SK-N-SH treated with all-trans-retinoic acid at 6 μM for 48 hours (cell line): ENCODE measurements around the gene ZDHHC9.

ENCODE experiments used
- ATAC-seq: fragments of 200-7000 bp; cut with Tn5 transposase; 3 replicates; pipeline ENCODE4 v1.9.1; 2020; ENCODE audit warnings: mild to moderate bottlenecking, moderate library complexity
- BACH2 ChIP-seq: fragments of 250-450 bp; sonication (Bioruptor Pico); IDR thresholded peaks from 2 replicates; pipeline ENCODE4 v1.9.0; 2021; ENCODE audit warnings: mild to moderate bottlenecking, borderline replicate concordance
- CSDC2 ChIP-seq: fragments of 250-450 bp; sonication (Bioruptor Pico); IDR thresholded peaks from 2 replicates; pipeline ENCODE4 v1.5.0; 2020; ENCODE audit warnings: mild to moderate bottlenecking, moderate library complexity
- ESRRG ChIP-seq: fragments of 250-450 bp; sonication (Bioruptor Pico); IDR thresholded peaks from 2 replicates; pipeline ENCODE4 v1.6.1; 2021; ENCODE audit warnings: mild to moderate bottlenecking
- GLIS3 ChIP-seq: fragments of 250-450 bp; sonication (Bioruptor Pico); IDR thresholded peaks from 2 replicates; pipeline ENCODE4 v1.5.0; 2020; ENCODE audit warnings: mild to moderate bottlenecking, moderate library complexity
- OSR1 ChIP-seq: fragments of 250-450 bp; sonication (Bioruptor Pico); IDR thresholded peaks from 2 replicates; pipeline ENCODE4 v1.8.0; 2022; ENCODE audit warnings: moderate library complexity, mild to moderate bottlenecking, inconsistent platforms
- PPARA ChIP-seq: fragments of 250-450 bp; sonication (Bioruptor Pico); IDR thresholded peaks from 2 replicates; pipeline ENCODE4 v1.5.0; 2020; ENCODE audit warnings: mild to moderate bottlenecking, borderline replicate concordance
- RARB ChIP-seq: fragments of 250-450 bp; sonication (Bioruptor Pico); IDR thresholded peaks from 2 replicates; pipeline ENCODE4 v1.8.0; 2021; ENCODE audit warnings: mild to moderate bottlenecking, moderate library complexity
- SNAI2 ChIP-seq: fragments of 250-450 bp; sonication (Bioruptor Pico); IDR thresholded peaks from 2 replicates; pipeline ENCODE4 v1.5.0; 2020; ENCODE audit warnings: mild to moderate bottlenecking, moderate library complexity
- TOX ChIP-seq: fragments of 250-450 bp; sonication (Bioruptor Pico); IDR thresholded peaks from 2 replicates; pipeline ENCODE4 v1.8.0; 2021; ENCODE audit warnings: mild to moderate bottlenecking, moderate library complexity, borderline replicate concordance
- ZC3H10 ChIP-seq: fragments of 250-450 bp; sonication (Bioruptor Pico); IDR thresholded peaks from 2 replicates; pipeline ENCODE4 v1.5.1; 2021; ENCODE audit warnings: mild to moderate bottlenecking, moderate library complexity
- ZFP3 ChIP-seq: fragments of 250-450 bp; sonication (Bioruptor Pico); IDR thresholded peaks from 2 replicates; pipeline ENCODE4 v1.5.0; 2020; ENCODE audit warnings: mild to moderate bottlenecking, moderate library complexity
- ZFP30 ChIP-seq: fragments of 450-650 bp; formaldehyde crosslinking; IDR thresholded peaks from 2 replicates; pipeline ENCODE4 v1.5.0; 2022; ENCODE audit warnings: mild to moderate bottlenecking, moderate library complexity
- ZNF565 ChIP-seq: fragments of 450-650 bp; formaldehyde crosslinking; conservative IDR thresholded peaks from 2 replicates; pipeline ENCODE4 v1.5.0; 2020; ENCODE audit warnings: low read depth, mild to moderate bottlenecking, moderate library complexity
- ZNF70 ChIP-seq: fragments of 450-650 bp; formaldehyde crosslinking; IDR thresholded peaks from 2 replicates; pipeline ENCODE4 v1.5.0; 2020; ENCODE audit warnings: mild to moderate bottlenecking, moderate library complexity
- ZNF8 ChIP-seq: fragments of 450-650 bp; formaldehyde crosslinking; IDR thresholded peaks from 2 replicates; pipeline ENCODE4 v1.5.0; 2020; ENCODE audit warnings: mild to moderate bottlenecking, moderate library complexity
- TF ChIP-seq, protein P1 (sequence below): fragments of 250-450 bp; sonication (Bioruptor Pico); IDR thresholded peaks from 2 replicates; pipeline ENCODE4 v1.8.0; 2021; ENCODE audit warnings: low read depth, mild to moderate bottlenecking, moderate library complexity, borderline replicate concordance
- TF ChIP-seq, protein P2 (sequence below): fragments of 250-450 bp; sonication (Bioruptor Pico); IDR thresholded peaks from 2 replicates; pipeline ENCODE4 v1.5.1; 2021; ENCODE audit warnings: mild to moderate bottlenecking, moderate library complexity
- TF ChIP-seq, protein P3 (sequence below): fragments of 250-450 bp; sonication (Bioruptor Pico); IDR thresholded peaks from 2 replicates; pipeline ENCODE4 v1.5.0; 2020; ENCODE audit warnings: mild to moderate bottlenecking, moderate library complexity
- TF ChIP-seq, protein P4 (sequence below): fragments of 250-450 bp; sonication (Bioruptor Pico); IDR thresholded peaks from 2 replicates; pipeline ENCODE4 v1.8.0; 2020; ENCODE audit warnings: mild to moderate bottlenecking, moderate library complexity, borderline replicate concordance
- TF ChIP-seq, protein P5 (sequence below): fragments of 250-450 bp; sonication (Bioruptor Pico); IDR thresholded peaks from 2 replicates; pipeline ENCODE4 v1.5.1; 2020; ENCODE audit warnings: low read depth, mild to moderate bottlenecking, moderate library complexity

Gene ZDHHC9

DNA sequence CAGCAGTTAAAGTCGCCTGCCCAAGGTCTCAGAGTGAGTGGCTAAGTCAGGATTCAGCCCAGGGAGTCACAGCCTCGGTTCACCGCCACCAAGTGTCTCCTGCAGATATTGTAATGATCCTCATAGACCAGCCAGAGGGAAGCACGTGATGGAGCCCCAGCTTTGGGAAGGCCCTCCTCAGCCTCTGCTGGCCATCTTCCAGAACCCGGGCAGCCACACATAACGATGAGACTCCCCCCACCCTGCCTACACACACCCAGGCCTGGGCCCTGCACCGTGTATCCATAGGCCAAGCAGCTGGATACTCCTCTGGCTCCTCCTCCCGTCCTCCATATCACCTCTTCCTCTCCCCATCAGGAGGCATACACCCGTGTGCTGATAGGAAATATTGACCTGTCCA, 83.5 kb downstream of the ZDHHC9 start:
- TF ChIP-seq ZFP3 (CRISPR knock-in tag) (no peak), CSDC2 (CRISPR knock-in tag) (no peak), ZFP30 (CRISPR knock-in tag) (no peak), ZNF8 (no peak), PPARA (no peak), ESRRG (CRISPR knock-in tag) (no peak), ZC3H10 (CRISPR knock-in tag) (no peak)
- TF ChIP-seq, protein P1, sequence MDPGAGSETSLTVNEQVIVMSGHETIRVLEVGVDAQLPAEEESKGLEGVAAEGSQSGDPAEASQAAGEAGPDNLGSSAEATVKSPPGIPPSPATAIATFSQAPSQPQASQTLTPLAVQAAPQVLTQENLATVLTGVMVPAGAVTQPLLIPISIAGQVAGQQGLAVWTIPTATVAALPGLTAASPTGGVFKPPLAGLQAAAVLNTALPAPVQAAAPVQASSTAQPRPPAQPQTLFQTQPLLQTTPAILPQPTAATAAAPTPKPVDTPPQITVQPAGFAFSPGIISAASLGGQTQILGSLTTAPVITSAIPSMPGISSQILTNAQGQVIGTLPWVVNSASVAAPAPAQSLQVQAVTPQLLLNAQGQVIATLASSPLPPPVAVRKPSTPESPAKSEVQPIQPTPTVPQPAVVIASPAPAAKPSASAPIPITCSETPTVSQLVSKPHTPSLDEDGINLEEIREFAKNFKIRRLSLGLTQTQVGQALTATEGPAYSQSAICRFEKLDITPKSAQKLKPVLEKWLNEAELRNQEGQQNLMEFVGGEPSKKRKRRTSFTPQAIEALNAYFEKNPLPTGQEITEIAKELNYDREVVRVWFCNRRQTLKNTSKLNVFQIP (CRISPR knock-in tag), result no peak
- TF ChIP-seq, protein P2, sequence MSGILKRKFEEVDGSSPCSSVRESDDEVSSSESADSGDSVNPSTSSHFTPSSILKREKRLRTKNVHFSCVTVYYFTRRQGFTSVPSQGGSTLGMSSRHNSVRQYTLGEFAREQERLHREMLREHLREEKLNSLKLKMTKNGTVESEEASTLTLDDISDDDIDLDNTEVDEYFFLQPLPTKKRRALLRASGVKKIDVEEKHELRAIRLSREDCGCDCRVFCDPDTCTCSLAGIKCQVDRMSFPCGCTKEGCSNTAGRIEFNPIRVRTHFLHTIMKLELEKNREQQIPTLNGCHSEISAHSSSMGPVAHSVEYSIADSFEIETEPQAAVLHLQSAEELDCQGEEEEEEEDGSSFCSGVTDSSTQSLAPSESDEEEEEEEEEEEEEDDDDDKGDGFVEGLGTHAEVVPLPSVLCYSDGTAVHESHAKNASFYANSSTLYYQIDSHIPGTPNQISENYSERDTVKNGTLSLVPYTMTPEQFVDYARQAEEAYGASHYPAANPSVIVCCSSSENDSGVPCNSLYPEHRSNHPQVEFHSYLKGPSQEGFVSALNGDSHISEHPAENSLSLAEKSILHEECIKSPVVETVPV, result no peak
- ATAC-seq, result no peak

DNA sequence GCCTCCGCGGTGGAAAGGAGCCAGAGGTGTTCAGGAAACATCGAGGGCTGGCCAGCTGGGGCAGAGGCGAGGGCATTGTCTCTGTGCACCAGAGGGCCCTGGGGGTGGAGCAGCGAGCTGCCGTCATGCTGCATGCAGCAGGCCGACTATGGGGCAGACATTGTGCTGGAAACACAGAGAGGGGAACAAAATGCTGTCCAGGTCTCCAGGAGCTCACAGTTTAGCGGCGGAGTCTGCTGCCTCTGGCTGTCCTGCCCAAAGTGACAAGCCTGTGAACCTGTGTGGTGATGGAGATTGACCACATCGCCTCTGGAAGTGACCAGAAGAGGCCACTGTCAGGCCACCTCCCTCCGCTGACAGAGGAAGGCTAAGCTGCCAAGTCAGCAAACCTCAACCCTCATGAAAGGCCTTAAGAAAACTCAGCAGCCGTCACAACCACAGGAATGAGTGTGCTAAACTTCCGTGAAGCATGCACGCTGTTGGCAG, 84.1 kb downstream of the ZDHHC9 start:
- TF ChIP-seq OSR1 (CRISPR knock-in tag), result no peak
- no peak for TF ChIP-seq RARB (CRISPR knock-in tag)
- TF ChIP-seq, protein P2, result no peak
- no peak for TF ChIP-seq ZNF565 (CRISPR knock-in tag)
- no peak for TF ChIP-seq ZNF70
- no peak for TF ChIP-seq GLIS3 (CRISPR knock-in tag)
- TF ChIP-seq, protein P3, sequence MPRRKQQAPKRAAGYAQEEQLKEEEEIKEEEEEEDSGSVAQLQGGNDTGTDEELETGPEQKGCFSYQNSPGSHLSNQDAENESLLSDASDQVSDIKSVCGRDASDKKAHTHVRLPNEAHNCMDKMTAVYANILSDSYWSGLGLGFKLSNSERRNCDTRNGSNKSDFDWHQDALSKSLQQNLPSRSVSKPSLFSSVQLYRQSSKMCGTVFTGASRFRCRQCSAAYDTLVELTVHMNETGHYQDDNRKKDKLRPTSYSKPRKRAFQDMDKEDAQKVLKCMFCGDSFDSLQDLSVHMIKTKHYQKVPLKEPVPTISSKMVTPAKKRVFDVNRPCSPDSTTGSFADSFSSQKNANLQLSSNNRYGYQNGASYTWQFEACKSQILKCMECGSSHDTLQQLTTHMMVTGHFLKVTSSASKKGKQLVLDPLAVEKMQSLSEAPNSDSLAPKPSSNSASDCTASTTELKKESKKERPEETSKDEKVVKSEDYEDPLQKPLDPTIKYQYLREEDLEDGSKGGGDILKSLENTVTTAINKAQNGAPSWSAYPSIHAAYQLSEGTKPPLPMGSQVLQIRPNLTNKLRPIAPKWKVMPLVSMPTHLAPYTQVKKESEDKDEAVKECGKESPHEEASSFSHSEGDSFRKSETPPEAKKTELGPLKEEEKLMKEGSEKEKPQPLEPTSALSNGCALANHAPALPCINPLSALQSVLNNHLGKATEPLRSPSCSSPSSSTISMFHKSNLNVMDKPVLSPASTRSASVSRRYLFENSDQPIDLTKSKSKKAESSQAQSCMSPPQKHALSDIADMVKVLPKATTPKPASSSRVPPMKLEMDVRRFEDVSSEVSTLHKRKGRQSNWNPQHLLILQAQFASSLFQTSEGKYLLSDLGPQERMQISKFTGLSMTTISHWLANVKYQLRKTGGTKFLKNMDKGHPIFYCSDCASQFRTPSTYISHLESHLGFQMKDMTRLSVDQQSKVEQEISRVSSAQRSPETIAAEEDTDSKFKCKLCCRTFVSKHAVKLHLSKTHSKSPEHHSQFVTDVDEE (CRISPR knock-in tag), result no peak
- TF ChIP-seq, protein P4, sequence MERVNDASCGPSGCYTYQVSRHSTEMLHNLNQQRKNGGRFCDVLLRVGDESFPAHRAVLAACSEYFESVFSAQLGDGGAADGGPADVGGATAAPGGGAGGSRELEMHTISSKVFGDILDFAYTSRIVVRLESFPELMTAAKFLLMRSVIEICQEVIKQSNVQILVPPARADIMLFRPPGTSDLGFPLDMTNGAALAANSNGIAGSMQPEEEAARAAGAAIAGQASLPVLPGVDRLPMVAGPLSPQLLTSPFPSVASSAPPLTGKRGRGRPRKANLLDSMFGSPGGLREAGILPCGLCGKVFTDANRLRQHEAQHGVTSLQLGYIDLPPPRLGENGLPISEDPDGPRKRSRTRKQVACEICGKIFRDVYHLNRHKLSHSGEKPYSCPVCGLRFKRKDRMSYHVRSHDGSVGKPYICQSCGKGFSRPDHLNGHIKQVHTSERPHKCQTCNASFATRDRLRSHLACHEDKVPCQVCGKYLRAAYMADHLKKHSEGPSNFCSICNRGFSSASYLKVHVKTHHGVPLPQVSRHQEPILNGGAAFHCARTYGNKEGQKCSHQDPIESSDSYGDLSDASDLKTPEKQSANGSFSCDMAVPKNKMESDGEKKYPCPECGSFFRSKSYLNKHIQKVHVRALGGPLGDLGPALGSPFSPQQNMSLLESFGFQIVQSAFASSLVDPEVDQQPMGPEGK (CRISPR knock-in tag), result no peak
- TF ChIP-seq PPARA, result no peak
- TF ChIP-seq ZFP30 (CRISPR knock-in tag), result no peak
- no peak for TF ChIP-seq ESRRG (CRISPR knock-in tag)
- TF ChIP-seq ZFP3 (CRISPR knock-in tag), result no peak
- TF ChIP-seq, protein P5, sequence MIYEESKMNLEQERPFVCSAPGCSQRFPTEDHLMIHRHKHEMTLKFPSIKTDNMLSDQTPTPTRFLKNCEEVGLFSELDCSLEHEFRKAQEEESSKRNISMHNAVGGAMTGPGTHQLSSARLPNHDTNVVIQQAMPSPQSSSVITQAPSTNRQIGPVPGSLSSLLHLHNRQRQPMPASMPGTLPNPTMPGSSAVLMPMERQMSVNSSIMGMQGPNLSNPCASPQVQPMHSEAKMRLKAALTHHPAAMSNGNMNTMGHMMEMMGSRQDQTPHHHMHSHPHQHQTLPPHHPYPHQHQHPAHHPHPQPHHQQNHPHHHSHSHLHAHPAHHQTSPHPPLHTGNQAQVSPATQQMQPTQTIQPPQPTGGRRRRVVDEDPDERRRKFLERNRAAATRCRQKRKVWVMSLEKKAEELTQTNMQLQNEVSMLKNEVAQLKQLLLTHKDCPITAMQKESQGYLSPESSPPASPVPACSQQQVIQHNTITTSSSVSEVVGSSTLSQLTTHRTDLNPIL (CRISPR knock-in tag), result no peak
- no peak for TF ChIP-seq BACH2 (CRISPR knock-in tag)
- TF ChIP-seq TOX (CRISPR knock-in tag), result no peak
- TF ChIP-seq SNAI2, result no peak
- no peak for TF ChIP-seq ZNF8
- no peak; the same call in 2 of the 3 replicates for ATAC-seq
